H9 (cell line): Measurements from ENCODE around the gene DBR1. TPM values are rescaled to one million over a fixed set of nuclear protein-coding genes. Genes with fewer than 3 reads are reported as not detected.

Experiments
- DNase-seq: peaks from one replicate; pipeline ENCODE4 v3.0.0-alpha.2; 2017
- H2AFZ ChIP-seq: one replicate; pipeline ENCODE4 v1.6.1; 2013; ENCODE audit warnings: mild to moderate bottlenecking, low read length, control low read depth, moderate library complexity
- H2AK5ac ChIP-seq: 2 replicates; pipeline ENCODE4 v1.6.1; 2013; ENCODE audit warnings: low read length, control low read depth, mixed read lengths; ENCODE audit not compliant: insufficient read length
- H2BK120ac ChIP-seq: one replicate; pipeline ENCODE4 v1.6.1; 2013; ENCODE audit warnings: low read depth, mild to moderate bottlenecking, low read length, control low read depth, inconsistent platforms; ENCODE audit not compliant: poor library complexity, severe bottlenecking
- H2BK12ac ChIP-seq: 2 replicates; pipeline ENCODE4 v1.6.1; 2013; ENCODE audit warnings: low read length, control low read depth, mixed read lengths, low read depth; ENCODE audit not compliant: insufficient read length
- H2BK15ac ChIP-seq: 2 replicates; pipeline ENCODE4 v1.6.1; 2013; ENCODE audit warnings: low read depth, low read length, control low read depth
- H2BK20ac ChIP-seq: one replicate; pipeline ENCODE4 v1.6.1; 2013; ENCODE audit warnings: low read depth, mild to moderate bottlenecking, low read length, control low read depth, inconsistent platforms; ENCODE audit not compliant: poor library complexity, severe bottlenecking
- H2BK5ac ChIP-seq: 2 replicates; pipeline ENCODE4 v1.6.1; 2013; ENCODE audit warnings: low read length, control low read depth, mixed read lengths; ENCODE audit not compliant: insufficient read length
- H3K14ac ChIP-seq: 2 replicates; pipeline ENCODE4 v1.6.1; 2013; ENCODE audit warnings: low read length, control low read depth; ENCODE audit not compliant: insufficient read depth
- H3K18ac ChIP-seq: 2 replicates; pipeline ENCODE4 v1.6.1; 2013; ENCODE audit warnings: low read depth, mild to moderate bottlenecking, mixed read lengths, low read length, control low read depth; ENCODE audit not compliant: insufficient read length
- H3K23ac ChIP-seq: 2 replicates; pipeline ENCODE4 v1.6.1; 2013; ENCODE audit warnings: low read length, control low read depth, mixed read lengths, low read depth; ENCODE audit not compliant: insufficient read length
- H3K23me2 ChIP-seq: 2 replicates; pipeline ENCODE4 v1.6.1; 2013; ENCODE audit warnings: low read depth, mild to moderate bottlenecking, mixed read lengths, low read length, control low read depth; ENCODE audit not compliant: insufficient read length, poor library complexity, severe bottlenecking
- H3K27ac ChIP-seq: 2 replicates; pipeline ENCODE4 v1.5.1; 2013; ENCODE audit warnings: low read length, control low read depth, mixed read lengths, low read depth; ENCODE audit not compliant: insufficient read length
- H3K27me3 ChIP-seq: 2 replicates; pipeline ENCODE4 v1.6.1; 2013; ENCODE audit warnings: low read length, control low read depth, inconsistent platforms; ENCODE audit not compliant: insufficient read depth
- H3K4ac ChIP-seq: 2 replicates; pipeline ENCODE4 v1.6.1; 2013; ENCODE audit warnings: low read depth, mild to moderate bottlenecking, control low read depth, inconsistent platforms, low read length, moderate library complexity
- H3K4me1 ChIP-seq: 2 replicates; pipeline ENCODE4 v1.6.1; 2013; ENCODE audit warnings: low read length, control low read depth, inconsistent platforms; ENCODE audit not compliant: insufficient read depth
- H3K4me2 ChIP-seq: 2 replicates; pipeline ENCODE4 v1.6.1; 2013; ENCODE audit warnings: low read length, control low read depth, mixed read lengths; ENCODE audit not compliant: insufficient read length, insufficient read depth
- H3K56ac ChIP-seq: 2 replicates; pipeline ENCODE4 v1.6.1; 2013; ENCODE audit warnings: low read depth, mild to moderate bottlenecking, mixed read lengths, low read length, control low read depth; ENCODE audit not compliant: insufficient read length
- H3K79me1 ChIP-seq: 2 replicates; pipeline ENCODE4 v1.6.1; 2013; ENCODE audit warnings: low read depth, mild to moderate bottlenecking, moderate library complexity, low read length, control low read depth, inconsistent platforms; ENCODE audit not compliant: insufficient read depth, poor library complexity, severe bottlenecking
- H3K79me2 ChIP-seq: 2 replicates; pipeline ENCODE4 v1.6.1; 2013; ENCODE audit warnings: low read length, control low read depth, inconsistent platforms; ENCODE audit not compliant: insufficient read depth
- H3K9ac ChIP-seq: 2 replicates; pipeline ENCODE4 v1.6.1; 2013; ENCODE audit warnings: low read length, control low read depth, mixed read lengths; ENCODE audit not compliant: insufficient read length; ENCODE audit errors: extremely low read depth
- H3K9me3 ChIP-seq: one replicate; pipeline ENCODE4 v1.6.1; 2013; ENCODE audit warnings: low read depth, low read length, inconsistent platforms; ENCODE audit not compliant: control insufficient read depth
- H3T11ph ChIP-seq: one replicate; pipeline ENCODE4 v1.6.1; 2013; ENCODE audit warnings: mild to moderate bottlenecking, low read length, control low read depth, inconsistent platforms
- H4K20me1 ChIP-seq: one replicate; pipeline ENCODE4 v1.6.1; 2013; ENCODE audit not compliant: control insufficient read depth, insufficient read length, insufficient read depth
- H4K5ac ChIP-seq: 2 replicates; pipeline ENCODE4 v1.6.1; 2013; ENCODE audit warnings: low read depth, mild to moderate bottlenecking, mixed read lengths, low read length, control low read depth; ENCODE audit not compliant: insufficient read length
- H4K8ac ChIP-seq: replicated peaks from 2 replicates; pipeline ENCODE4 v1.6.1; 2013; ENCODE audit warnings: low read length, control low read depth, mixed read lengths, low read depth; ENCODE audit not compliant: insufficient read length
- H4K91ac ChIP-seq: 2 replicates; pipeline ENCODE4 v1.6.1; 2013; ENCODE audit warnings: low read depth, mild to moderate bottlenecking, moderate library complexity, mixed read lengths, low read length, control low read depth; ENCODE audit not compliant: insufficient read length
- H3K27ac Mint-ChIP-seq, 3 experiments: 2 replicates in 2 of 3; 3 replicates in 1 of 3; pipeline ENCODE4 v1.8.0; 2020 to 2021; ENCODE audit warnings: mixed read lengths in 3 of 3, mild to moderate bottlenecking in 1 of 3, moderate library complexity in 1 of 3
- H3K27me3 Mint-ChIP-seq: 2 replicates; pipeline ENCODE4 v1.8.0; 2021; ENCODE audit warnings: low read depth, mild to moderate bottlenecking, moderate library complexity, mixed read lengths
- H3K36me3 Mint-ChIP-seq, 3 experiments: 2 replicates in 2 of 3; 3 replicates in 1 of 3; pipeline ENCODE4 v1.8.0; 2020 to 2021; ENCODE audit warnings: low read depth in 3 of 3, mixed read lengths in 3 of 3; ENCODE audit not compliant: insufficient read depth in 1 of 3
- H3K4me1 Mint-ChIP-seq, 2 experiments: 2 replicates each; pipeline ENCODE4 v1.8.0; 2020; ENCODE audit warnings: mixed read lengths in 2 of 2
- H3K4me3 Mint-ChIP-seq, 2 experiments: 2 replicates in 1 of 2; 3 replicates in 1 of 2; pipeline ENCODE4 v1.8.0; 2020 to 2021; ENCODE audit warnings: mild to moderate bottlenecking in 2 of 2, mixed read lengths in 2 of 2, moderate library complexity in 1 of 2
- H3K9me3 Mint-ChIP-seq, 2 experiments: 2 replicates in 1 of 2; 3 replicates in 1 of 2; pipeline ENCODE4 v1.8.0; 2020; ENCODE audit warnings: mild to moderate bottlenecking in 2 of 2, mixed read lengths in 2 of 2, moderate library complexity in 1 of 2
- WGBS: extraction: QIAGEN DNeasy Blood & Tissue Kit; methylation state at CpG from one replicate; pipeline ENCODE4 v1.1.7; 2013; ENCODE audit warnings: missing lambda C conversion rate, low lambda C conversion rate, mixed read lengths; ENCODE audit not compliant: insufficient read length; ENCODE audit errors: extremely low coverage; 5-methylcytosine and 5-hydroxymethylcytosine counted together
- total RNA-seq: library from RNA; stranded (reverse); gene quantifications from 2 replicates; pipeline ENCODE4 v1.2.1, GENCODE V29; 2021
- TF ChIP-seq, protein P1 (sequence below): fragments of 200-600 bp; sonication (generic); conservative IDR thresholded peaks from 3 replicates; pipeline ENCODE4 v1.8.0; 2021; ENCODE audit warnings: antibody characterized with exemption, mild to moderate bottlenecking

DBR1 gene
- total RNA-seq, 1 experiment from 2014 or later = 21.6 TPM

DNA sequence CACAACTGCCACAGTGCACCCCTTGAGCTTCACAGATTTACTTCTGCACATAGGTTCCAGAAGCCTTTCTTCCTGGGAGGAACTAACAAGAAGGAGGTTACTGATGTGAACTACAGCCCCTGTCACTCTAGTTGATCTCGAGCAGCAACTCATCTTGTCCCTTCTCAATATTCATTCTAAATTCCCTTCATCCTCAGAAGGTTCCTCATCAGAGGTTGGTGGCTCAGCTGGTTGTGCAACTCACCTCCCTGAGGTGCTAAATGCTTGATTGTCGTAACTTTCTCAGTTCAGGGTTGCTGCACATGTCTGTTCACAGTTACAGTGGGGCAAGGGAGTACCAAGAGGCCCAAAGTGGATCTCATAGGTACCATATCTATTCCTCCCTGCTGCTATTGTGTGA is 36.9 kb downstream of the DBR1 start:
- no peak overlapping the region for H4K91ac ChIP-seq
- H2AFZ ChIP-seq = no peak overlapping the region
- H2BK15ac ChIP-seq = no peak overlapping the region
- Mint-ChIP-seq H3K27ac (no peak overlapping the region), H3K4me1 (peaks cover 2 to 4% of the 10 kb centered on the region in 2 experiments; a peak in 3 of 4 replicates), H3K36me3 (no peaks in the 10 kb centered on the region), H3K4me3 (no peak overlapping the region), H3K9me3 (no peaks in the 10 kb centered on the region; a peak in 1 of 5 replicates), H3K27me3 (peaks cover 3% of the 10 kb centered on the region; the same call in 1 of the 2 replicates)
- H4K5ac ChIP-seq = no peak overlapping the region
- no peak overlapping the region for H2BK20ac ChIP-seq
- H3K79me2 ChIP-seq = no peaks in the 10 kb centered on the region
- no peaks in the 10 kb centered on the region for H3K9me3 ChIP-seq
- WGBS = no CpG with 5 or more reads among the region's 2 CpGs
- H3K14ac ChIP-seq = no peak overlapping the region
- no peak for DNase-seq
- no peak overlapping the region for H3K23ac ChIP-seq
- H4K20me1 ChIP-seq = no peaks in the 10 kb centered on the region
- no peak overlapping the region for H3K4me2 ChIP-seq
- no peak overlapping the region for H3K27ac ChIP-seq
- H2BK120ac ChIP-seq = no peak overlapping the region
- H3K27me3 ChIP-seq = no peaks in the 10 kb centered on the region
- H3K4ac ChIP-seq = no peak overlapping the region
- H2BK12ac ChIP-seq = no peak overlapping the region
- TF ChIP-seq, protein P1, sequence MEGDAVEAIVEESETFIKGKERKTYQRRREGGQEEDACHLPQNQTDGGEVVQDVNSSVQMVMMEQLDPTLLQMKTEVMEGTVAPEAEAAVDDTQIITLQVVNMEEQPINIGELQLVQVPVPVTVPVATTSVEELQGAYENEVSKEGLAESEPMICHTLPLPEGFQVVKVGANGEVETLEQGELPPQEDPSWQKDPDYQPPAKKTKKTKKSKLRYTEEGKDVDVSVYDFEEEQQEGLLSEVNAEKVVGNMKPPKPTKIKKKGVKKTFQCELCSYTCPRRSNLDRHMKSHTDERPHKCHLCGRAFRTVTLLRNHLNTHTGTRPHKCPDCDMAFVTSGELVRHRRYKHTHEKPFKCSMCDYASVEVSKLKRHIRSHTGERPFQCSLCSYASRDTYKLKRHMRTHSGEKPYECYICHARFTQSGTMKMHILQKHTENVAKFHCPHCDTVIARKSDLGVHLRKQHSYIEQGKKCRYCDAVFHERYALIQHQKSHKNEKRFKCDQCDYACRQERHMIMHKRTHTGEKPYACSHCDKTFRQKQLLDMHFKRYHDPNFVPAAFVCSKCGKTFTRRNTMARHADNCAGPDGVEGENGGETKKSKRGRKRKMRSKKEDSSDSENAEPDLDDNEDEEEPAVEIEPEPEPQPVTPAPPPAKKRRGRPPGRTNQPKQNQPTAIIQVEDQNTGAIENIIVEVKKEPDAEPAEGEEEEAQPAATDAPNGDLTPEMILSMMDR = no peak
- no peaks in the 10 kb centered on the region for H3K79me1 ChIP-seq
- H3K56ac ChIP-seq = no peak overlapping the region
- H4K8ac ChIP-seq = no peak overlapping the region
- H3T11ph ChIP-seq = no peak overlapping the region
- H3K9ac ChIP-seq = no peak overlapping the region
- no peaks in the 10 kb centered on the region for H3K23me2 ChIP-seq
- H3K18ac ChIP-seq = no peak overlapping the region
- H2BK5ac ChIP-seq = no peak overlapping the region
- no peak overlapping the region for H2AK5ac ChIP-seq
- H3K4me1 ChIP-seq = no peaks in the 10 kb centered on the region
